Nephron progenitor cell (in vitro differentiated cells): Measurements from ENCODE around the gene HSH2D.

Experiments used
- DNase-seq: peaks from one replicate; pipeline ENCODE4 v3.0.0; 2021
- H3K27ac Mint-ChIP-seq: 2 replicates; pipeline ENCODE4 v1.8.0; 2021; ENCODE audit warnings: mild to moderate bottlenecking, moderate library complexity, mixed read lengths
- H3K27me3 Mint-ChIP-seq: 2 replicates; pipeline ENCODE4 v1.8.0; 2021; ENCODE audit warnings: mild to moderate bottlenecking, low read depth, mixed read lengths; ENCODE audit not compliant: poor library complexity
- H3K36me3 Mint-ChIP-seq: 2 replicates; pipeline ENCODE4 v1.8.0; 2021; ENCODE audit warnings: low read depth, mixed read lengths
- H3K4me1 Mint-ChIP-seq: 2 replicates; pipeline ENCODE4 v1.8.0; 2021; ENCODE audit warnings: mixed read lengths
- H3K4me3 Mint-ChIP-seq: 2 replicates; pipeline ENCODE4 v1.8.0; 2021; ENCODE audit warnings: mild to moderate bottlenecking, moderate library complexity, mixed read lengths
- H3K9me3 Mint-ChIP-seq: 2 replicates; pipeline ENCODE4 v1.8.0; 2021; ENCODE audit warnings: mild to moderate bottlenecking, moderate library complexity, mixed read lengths
- TF ChIP-seq, protein P1 (sequence below): fragments of 200-600 bp; sonication (generic); IDR thresholded peaks from 2 replicates; pipeline ENCODE4 v1.5.0; 2021; ENCODE audit warnings: antibody characterized with exemption

HSH2D gene

DNA sequence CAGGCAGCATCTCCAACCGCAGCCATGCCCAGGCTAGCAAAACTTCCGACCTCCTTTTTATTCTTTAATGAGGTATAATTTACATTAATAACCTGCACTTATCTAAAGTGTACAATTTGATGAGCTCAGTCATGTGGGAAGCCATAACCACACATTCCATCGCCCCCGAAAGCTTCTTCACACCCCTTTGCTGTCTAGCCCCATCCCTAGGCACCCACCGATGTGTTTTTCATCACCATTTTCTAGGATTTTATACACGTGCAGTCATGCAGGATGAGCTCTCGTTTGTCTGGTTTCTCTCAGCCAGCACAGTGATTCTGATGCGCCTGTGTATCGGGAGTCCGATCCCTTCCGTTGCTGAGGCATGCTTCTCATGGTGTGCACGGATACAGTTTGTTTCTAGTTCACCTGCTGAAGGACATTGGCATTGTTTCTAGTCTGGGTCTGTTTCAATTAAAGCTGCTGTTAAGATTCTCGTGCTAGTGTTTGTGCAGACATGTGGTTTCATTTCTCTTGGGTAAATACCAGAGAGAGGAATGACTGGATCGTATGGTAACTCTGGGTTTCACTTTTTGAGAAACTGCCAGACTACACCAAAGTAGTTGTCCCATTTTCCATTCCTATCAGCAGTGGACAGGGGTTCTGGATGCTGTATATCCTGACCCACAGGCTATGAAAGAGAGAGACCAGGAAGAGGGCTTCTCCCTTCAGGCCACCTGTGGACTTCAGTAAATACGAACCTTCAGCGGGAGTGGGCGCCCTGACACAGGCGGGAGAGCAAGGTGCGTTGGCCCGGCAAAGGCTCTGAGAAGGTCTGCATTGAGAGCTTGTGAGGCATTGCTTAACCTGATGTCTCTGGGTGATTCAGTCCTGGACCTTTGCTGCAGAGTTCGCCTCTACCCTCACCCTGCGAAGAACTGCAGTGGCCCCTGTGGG lies 59.1 kb downstream of the HSH2D start:
- Mint-ChIP-seq H3K36me3 (peaks cover 10% of the 10 kb centered on the region), H3K27me3 (no peaks in the 10 kb centered on the region), H3K27ac (no peak overlapping the region), H3K9me3 (no peaks in the 10 kb centered on the region), H3K4me1 (peaks cover 19% of the 10 kb centered on the region), H3K4me3 (no peak overlapping the region)
- DNase-seq: no peak
- TF ChIP-seq, protein P1, sequence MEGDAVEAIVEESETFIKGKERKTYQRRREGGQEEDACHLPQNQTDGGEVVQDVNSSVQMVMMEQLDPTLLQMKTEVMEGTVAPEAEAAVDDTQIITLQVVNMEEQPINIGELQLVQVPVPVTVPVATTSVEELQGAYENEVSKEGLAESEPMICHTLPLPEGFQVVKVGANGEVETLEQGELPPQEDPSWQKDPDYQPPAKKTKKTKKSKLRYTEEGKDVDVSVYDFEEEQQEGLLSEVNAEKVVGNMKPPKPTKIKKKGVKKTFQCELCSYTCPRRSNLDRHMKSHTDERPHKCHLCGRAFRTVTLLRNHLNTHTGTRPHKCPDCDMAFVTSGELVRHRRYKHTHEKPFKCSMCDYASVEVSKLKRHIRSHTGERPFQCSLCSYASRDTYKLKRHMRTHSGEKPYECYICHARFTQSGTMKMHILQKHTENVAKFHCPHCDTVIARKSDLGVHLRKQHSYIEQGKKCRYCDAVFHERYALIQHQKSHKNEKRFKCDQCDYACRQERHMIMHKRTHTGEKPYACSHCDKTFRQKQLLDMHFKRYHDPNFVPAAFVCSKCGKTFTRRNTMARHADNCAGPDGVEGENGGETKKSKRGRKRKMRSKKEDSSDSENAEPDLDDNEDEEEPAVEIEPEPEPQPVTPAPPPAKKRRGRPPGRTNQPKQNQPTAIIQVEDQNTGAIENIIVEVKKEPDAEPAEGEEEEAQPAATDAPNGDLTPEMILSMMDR: no peak

- no peaks in the 10 kb centered on the region for H3K9me3 Mint-ChIP-seq
- no peak for DNase-seq
- peaks cover 15% of the 10 kb centered on the region for H3K4me1 Mint-ChIP-seq
Measured at GRCh38 chr19:16203256-16204004, 59.9 kb downstream of the HSH2D start.

DNA sequence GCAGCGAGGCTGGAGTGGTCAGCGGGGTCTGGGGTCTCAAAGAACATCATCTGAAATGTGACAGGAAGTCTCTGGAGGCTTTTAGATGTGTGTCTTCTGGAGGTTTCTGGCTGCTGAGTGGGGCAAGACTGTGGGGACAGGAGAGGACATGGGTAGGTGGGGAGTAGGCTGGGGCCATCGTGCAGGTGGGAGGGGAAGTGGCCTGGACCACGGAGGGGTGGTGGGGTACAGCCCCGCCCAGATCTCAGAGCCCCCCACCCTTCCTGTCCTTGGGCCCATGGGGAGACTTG lies 60.5 kb downstream of the HSH2D start:
- Mint-ChIP-seq H3K4me3 (no peak overlapping the region), H3K27me3 (no peaks in the 10 kb centered on the region), H3K36me3 (peaks cover 19% of the 10 kb centered on the region), H3K4me1 (peaks cover 10% of the 10 kb centered on the region), H3K9me3 (no peaks in the 10 kb centered on the region), H3K27ac (no peak overlapping the region)
- no peak for DNase-seq
- TF ChIP-seq, protein P1: no peak

More at GRCh38 chr19:16203256-16204004, 59.9 kb downstream of the HSH2D start:
- Mint-ChIP-seq H3K36me3 (peaks cover 15% of the 10 kb centered on the region), H3K27ac (no peak overlapping the region), H3K4me3 (no peak overlapping the region), H3K27me3 (no peaks in the 10 kb centered on the region)
- TF ChIP-seq, protein P1: no peak

DNA sequence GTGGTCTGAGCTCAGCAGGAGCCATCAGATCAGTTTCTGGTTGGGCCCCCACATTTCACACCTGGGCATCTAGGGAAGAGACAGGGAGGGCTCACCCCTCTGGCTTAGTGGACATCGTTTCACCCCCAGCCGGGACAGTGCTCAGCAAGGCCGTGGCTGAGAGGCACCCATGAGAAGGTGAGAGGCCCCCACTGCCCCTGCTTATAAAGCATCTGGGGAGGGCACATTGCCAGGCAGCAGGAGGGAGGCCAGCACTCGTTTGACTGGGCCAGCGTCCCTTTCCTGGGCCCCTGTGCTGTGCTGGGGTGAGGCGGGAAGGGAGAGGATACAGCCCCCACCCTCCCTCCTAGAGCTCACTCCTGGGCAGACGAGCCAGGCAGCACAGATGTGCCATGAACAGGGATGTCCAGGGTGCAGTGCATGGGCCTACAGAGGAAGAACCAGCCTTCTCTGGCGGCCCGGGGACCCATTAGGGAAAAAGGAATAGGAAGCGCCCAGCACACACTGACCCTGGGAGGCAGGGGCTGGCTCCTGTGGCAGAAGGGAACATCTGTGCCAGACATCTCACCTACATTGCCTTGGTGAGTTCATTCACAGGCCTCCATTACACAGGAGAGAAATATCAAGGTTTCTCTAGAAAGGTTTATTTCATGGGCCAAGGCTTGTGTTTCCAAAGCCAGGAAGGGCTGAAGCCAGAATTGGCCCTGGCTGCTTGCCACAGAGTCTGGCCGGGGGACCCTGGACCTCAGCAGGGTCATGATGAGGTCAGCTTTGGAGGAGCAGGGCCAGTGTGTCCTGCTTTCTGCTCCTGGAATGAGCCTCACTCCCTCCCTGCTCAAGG lies 61.9 kb downstream of the HSH2D start:
- Mint-ChIP-seq H3K27me3 (no peaks in the 10 kb centered on the region), H3K4me1 (peaks cover 6% of the 10 kb centered on the region)
- TF ChIP-seq, protein P1: no peak

GRCh38 chr19:16206046-16206605 lies 62.6 kb downstream of the HSH2D start:
- TF ChIP-seq, protein P1: no peak
- peaks cover under 1% of the 10 kb centered on the region for H3K4me1 Mint-ChIP-seq
- H3K9me3 Mint-ChIP-seq: no peaks in the 10 kb centered on the region
- H3K27me3 Mint-ChIP-seq: no peaks in the 10 kb centered on the region
- DNase-seq: no peak
- H3K4me3 Mint-ChIP-seq: no peak overlapping the region
- H3K36me3 Mint-ChIP-seq: peaks cover 35% of the 10 kb centered on the region
- H3K27ac Mint-ChIP-seq: no peak overlapping the region

More for the DNA sequence above, 61.9 kb downstream of the HSH2D start:
- no peak overlapping the region for H3K4me3 Mint-ChIP-seq
- H3K27ac Mint-ChIP-seq: no peak overlapping the region
- peaks cover 34% of the 10 kb centered on the region for H3K36me3 Mint-ChIP-seq
- no peak for DNase-seq
- H3K9me3 Mint-ChIP-seq: no peaks in the 10 kb centered on the region
